CD4-positive, alpha-beta T cell treated with Interleukin-21 for 1 hour (primary cell): ENCODE results near the gene CROCC.
"Not testable (repeated sequence)": the region's sequence is repeated elsewhere in the genome, so short reads cannot be mapped to it uniquely, and the experiment has no call there.

ENCODE experiments used
- DNase-seq: peaks from one replicate; pipeline ENCODE4 v3.0.0-alpha.2; 2020

CROCC gene

DNA sequence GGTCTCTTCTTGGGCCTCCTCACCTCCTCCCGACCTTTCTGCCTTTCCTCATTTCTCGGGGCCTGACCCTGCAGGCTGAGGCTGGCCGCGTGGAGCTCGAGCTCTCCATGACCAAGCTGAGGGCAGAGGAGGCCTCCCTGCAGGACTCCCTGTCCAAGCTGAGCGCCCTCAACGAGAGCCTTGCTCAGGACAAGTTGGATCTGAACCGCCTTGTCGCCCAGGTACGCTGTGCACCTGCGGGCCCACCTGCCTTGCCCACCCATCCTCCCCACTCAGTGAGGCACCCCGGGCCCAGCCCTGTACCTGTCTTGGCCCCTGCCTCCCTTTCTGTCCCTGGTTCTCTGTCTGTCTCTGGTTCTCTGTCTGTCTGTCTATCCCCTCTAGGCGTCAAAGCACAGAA lies 24.5 kb downstream of the CROCC start:
- DNase-seq: not testable (repeated sequence)

DNA sequence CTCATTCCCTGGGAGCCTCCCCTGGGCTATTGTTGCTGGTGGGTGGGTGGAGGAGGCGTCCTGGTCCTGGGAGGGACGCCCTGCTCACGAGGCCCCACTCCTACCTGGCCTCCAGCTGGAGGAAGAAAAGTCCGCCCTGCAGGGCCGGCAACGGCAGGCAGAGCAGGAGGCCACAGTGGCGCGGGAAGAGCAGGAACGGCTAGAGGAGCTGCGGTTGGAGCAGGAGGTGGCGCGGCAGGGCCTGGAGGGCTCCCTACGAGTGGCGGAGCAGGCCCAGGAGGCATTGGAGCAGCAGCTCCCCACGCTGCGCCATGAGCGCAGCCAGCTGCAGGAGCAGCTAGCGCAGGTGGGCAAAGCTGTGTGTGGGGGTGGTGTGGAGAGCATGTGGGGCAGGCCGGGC lies 24.9 kb downstream of the CROCC start:
- no peak for DNase-seq

DNA sequence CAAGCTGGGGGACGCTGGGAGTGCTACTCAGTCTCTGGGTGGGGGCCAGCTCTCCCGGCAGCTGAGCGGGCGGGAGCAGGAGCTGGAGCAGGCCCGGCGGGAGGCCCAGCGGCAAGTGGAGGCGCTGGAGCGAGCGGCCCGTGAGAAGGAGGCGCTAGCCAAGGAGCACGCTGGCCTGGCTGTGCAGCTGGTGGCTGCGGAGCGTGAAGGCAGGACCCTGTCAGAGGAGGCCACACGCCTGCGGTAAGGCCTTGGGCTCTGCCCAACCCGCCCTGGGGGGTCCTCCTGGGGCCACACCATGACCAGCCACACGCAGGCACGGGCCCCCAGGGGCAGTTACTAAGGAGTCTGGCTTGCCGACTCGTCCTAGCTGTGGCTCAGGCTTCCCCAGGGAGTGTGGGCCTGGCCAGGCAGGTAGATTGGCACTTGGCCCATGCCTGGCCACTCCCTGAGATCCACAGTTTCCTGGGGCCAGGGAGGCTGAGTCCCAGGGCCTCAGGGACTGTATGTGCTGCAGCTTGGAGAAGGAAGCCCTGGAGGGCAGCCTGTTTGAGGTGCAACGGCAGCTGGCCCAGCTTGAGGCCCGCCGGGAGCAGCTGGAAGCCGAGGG lies 26.7 kb downstream of the CROCC start:
- not testable (repeated sequence) for DNase-seq

DNA sequence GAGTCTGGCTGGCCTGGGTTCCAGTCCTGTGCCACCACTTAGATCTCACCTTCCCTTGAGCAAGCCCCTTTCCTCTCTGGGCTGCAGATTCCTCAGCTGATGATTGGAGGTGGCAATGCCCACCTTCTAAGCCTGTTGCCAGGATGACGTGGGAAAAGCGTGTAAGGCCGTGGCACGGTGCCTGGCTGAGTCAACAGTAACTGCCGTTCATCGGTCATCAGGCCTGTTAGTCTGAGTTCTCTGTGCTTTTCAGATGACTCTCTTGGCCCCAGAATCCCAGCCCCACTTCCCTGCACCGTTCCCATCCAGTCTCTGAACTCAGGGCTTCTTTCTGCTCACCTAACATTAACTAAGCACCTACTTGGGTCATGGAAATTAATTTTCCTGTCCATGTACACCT lies 27.3 kb downstream of the CROCC start:
- DNase-seq: not testable (repeated sequence)

DNA sequence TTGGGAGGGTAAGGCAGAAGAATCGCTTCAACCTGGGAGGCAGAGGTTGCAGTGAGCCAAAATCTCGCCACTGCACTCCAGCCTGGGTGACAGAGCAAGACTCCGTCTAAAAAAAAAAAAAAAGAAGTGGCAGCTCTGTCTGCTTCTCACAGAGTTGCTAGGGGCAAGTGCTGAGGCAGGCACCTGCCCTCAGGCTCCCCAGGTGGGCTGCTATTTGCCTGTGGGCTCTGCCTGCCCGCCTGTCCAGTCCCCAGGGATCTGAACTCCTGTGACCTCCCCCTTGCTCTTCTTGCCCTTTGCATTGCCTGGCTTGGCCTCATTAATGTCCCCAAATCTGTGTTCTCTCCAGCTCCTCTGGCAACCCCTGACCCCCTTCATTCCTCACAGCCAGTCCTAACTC lies 30.6 kb downstream of the CROCC start:
- DNase-seq: not testable (repeated sequence)

DNA sequence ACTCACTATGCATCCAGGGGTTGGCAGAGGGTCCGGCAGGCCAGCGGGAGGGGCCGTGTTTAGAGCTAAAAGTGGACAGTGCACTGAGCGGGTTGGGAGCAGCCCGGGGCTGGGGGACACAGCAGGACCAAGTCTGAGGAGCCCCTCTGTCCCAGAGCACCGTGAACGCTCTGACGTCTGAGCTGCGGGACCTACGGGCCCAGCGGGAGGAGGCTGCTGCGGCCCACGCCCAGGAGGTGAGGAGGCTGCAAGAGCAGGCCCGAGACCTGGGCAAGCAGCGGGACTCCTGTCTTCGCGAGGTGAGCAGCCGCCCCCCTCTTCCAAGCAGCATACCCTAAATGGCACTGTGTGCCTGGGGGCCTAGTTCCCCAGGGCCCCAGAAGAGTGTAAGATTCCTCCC lies 32.8 kb downstream of the CROCC start:
- no peak for DNase-seq

DNA sequence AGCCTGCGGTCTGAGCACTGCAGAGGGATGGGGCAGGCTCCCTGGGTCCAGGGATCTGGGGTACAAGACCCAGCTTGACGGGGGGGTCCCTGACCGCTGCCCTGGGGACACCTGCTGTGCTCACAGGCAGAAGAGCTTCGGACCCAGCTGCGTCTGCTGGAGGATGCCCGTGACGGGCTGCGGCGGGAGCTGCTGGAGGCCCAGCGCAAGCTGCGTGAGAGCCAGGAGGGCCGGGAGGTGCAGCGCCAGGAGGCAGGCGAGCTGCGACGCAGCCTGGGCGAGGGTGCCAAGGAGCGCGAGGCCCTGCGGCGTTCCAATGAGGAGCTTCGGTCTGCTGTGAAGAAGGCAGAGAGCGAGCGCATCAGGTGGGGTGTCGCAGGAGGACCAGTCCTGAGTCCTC lies 33.5 kb downstream of the CROCC start:
- DNase-seq: no peak

DNA sequence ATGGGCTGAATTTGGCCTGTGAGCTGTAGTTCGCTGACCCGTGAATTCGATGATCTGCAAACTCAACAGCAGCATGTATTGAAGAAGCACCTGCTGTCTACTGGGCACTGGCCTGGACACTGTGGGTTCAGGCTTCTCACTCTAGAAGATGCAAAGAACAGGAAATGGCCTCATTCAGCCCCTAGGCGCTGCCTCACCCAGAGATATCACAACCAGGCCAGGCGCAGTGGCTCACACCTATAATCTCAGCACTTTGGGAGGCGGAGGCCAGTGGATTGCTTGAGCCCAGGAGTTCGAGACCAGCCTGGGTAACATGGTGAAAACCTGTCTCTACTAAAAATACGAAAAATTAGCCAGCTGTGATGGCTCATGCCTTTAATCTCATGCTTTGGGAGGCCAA lies 35.0 kb downstream of the CROCC start:
- DNase-seq: no peak

DNA sequence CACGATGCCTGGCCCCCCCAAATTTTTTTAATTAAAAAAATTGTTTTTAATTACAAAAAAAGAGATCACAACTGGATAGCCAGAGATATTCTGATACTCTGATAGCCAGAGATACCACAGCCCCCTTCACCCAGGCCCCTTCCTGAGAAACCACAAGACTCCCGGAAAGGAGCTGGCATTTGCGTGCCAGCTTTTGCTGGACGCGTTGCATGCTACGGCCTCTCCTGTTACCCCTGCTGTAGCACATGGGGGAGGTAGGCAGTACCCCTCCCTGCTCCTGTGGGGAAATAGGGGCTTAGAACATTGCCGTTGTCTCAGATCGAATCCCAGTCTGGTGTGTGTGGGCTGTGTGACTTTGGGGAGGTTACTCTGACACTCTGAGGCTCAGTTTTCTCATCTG lies 36.0 kb downstream of the CROCC start:
- DNase-seq: no peak

DNA sequence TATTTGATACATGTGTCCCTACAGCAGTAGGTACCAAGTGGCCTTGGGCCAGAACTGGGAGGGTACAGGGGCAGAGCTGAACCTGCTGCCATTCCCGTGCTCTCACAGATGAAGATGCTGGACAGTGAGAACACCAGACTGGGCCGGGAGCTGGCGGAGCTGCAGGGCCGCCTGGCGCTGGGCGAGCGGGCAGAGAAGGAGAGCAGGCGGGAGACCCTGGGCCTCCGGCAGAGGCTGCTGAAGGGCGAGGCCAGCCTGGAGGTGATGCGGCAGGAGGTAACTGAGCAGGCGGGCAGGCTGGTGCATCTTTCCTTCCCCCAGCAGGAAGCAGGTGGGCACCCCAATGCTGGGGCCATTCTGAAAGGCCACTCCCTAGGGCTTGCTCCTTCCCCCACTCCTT lies 36.7 kb downstream of the CROCC start:
- no peak for DNase-seq

DNA sequence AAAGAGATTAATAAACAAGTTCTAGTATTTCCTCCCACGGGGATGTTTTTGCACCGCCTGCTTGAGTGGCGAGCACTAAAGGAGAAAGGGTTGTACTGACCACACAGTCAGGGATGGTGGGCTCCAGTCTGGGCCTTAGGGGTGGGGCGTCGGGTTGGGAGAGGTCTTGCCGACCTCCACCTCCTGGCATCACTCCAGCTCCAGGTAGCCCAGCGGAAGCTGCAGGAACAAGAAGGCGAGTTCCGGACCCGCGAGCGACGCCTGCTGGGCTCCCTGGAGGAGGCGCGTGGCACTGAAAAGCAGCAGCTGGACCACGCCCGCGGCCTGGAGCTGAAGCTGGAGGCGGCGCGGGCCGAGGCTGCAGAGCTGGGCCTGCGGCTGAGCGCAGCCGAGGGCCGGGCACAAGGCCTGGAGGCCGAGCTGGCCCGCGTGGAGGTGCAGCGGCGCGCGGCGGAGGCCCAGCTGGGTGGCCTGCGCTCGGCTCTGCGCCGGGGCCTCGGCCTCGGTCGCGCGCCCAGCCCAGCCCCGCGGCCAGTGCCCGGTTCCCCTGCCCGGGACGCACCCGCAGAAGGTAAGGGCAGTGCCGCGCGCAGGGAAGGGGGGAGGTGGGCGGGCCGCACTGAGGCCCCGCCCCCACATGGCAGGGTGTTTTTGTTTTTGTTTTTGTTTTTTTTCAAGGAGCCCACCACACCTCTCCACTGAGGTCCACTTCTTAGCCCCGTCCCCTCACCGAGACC lies 39.0 kb downstream of the CROCC start:
- DNase-seq: peak; percentile 79

DNA sequence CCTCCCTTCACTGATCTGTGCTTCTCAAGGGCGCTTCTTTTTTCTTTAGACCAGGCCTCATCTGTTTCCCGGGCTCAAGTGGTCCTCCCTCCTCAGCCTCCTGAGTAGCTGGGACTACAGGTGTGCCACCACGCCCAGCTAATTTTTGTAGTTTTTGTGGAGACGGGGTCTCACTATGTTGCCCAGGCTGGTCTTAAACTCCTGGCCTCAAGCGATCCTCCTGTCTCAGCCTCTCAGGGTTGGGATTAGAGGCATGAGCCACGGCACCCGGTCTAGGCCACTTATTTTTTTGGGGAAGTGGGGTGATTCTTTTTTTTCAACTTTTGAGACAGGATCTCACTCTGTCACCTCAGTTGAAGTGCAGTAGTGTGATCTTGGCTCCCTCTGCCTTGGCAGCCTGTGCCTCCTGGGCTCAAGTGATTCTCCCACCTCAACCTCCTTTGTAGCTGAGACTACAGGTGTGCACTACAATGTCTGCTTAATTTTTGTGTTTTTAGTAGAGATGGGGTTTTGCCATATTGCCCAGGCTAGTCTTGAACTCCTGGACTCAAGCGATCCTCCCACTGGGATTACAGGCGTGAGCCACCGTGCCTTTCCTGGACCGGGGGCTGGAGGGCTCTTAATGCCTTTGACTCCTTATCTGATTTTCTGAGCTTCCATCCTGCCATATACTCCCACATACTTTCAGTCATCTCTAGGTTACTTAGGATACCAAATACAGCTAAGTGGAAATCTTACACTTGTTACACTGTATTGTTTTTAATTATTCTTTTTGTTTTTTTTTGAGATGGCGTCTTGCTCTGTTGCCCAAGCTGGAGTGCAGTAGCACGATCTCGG lies 39.8 kb downstream of the CROCC start:
- DNase-seq: no peak

DNA sequence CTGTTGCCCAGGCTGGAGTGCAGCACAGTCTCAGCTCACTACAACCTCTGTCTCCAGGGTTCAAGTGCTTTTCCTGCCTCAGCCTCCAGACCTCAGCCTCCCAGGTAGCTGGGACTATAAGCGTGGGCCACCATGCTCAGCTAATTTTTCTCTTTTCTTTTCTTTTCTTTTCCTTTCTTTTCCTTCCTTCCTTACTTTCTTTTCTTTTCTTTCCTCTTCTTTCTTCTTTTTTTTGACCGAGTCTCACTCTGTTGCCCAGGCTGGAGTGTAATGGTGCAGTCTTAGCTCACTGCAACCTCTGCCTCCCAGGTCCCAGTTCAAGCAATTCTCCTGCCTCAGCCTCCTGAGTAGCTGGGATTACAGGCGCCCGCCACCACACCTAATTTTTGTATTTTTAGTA lies 42.4 kb downstream of the CROCC start:
- DNase-seq: not testable (repeated sequence)

DNA sequence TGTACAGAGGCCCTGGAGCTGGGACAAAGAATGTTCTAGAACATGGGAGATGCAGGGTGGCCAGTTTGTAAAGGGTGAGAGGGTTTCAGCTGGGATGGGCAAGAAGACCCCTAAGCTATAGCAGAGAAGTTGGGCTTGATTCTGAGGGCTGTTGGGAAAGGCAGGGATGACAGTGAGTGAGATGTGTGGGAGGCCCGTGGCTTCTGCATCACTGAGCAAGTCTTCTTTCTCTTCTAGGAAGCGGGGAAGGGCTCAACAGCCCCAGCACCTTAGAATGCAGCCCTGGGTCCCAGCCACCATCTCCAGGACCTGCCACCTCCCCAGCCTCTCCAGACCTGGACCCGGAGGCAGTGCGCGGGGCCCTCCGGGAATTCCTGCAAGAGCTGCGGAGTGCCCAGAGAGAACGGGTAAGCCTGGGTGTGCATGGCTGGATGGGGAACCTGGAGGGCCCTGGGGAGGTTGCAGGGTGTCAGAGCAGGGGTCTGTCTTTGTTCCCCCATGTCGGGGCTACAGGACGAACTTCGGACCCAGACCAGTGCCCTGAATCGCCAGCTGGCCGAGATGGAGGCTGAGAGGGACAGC lies 43.8 kb downstream of the CROCC start:
- DNase-seq: no peak

DNA sequence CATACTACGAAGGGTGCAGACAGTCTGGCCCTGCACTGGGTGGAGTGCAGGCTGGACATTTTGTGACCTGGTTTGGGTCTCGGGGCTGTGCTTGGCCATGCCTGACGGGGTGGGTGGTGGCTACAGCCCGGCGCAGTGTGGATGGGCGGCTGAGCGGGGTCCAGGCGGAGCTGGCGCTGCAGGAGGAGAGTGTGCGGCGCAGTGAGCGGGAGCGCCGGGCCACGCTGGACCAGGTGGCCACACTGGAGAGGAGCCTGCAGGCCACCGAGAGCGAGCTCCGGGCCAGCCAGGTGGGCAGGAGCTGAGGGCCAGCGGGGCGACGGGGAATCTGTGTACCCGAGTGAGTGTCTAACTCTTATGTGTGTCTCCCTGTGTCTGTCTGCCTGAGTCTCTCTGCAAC lies 44.6 kb downstream of the CROCC start:
- DNase-seq: no peak

DNA sequence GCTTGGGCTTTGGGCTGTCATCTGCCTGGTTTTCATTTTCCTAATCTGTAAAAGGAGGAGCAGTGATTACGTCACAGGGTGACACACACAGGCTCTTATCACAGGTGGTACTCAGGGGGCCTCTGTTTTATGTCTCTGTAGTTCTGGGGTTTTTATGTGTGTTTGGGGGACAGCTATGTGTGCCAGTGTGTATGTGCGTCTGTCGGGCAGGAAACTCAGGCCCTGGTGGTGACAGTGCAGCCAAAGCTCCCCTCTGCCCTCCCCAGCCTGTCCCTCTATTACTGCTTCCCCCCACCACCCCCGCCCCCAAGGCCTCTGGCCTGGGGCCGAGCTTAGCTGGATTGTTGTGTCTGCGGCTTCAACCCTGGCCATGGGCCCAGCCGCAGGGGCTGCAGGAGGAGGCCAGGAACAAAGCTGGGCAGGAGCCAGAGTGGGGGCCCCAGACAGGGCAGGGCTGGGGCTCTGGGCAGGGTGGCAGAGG lies 45.4 kb downstream of the CROCC start:
- no peak for DNase-seq

DNA sequence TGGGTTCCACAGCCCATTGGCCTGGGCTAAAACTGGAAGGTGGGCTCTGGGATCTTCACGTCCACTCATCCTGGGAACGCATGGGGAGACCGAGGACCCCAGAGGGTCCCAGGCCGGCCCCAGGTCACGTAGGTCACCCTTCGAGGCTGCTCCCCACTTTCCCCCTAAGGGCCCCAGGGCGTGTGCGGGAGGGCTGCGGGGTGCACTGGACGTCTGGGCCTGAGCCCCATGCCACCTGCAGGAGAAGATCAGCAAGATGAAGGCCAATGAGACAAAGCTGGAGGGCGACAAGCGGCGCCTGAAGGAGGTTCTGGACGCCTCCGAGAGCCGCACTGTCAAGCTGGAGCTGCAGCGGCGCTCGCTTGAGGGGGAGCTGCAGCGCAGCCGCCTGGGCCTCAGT lies 46.2 kb downstream of the CROCC start:
- DNase-seq: no peak

DNA sequence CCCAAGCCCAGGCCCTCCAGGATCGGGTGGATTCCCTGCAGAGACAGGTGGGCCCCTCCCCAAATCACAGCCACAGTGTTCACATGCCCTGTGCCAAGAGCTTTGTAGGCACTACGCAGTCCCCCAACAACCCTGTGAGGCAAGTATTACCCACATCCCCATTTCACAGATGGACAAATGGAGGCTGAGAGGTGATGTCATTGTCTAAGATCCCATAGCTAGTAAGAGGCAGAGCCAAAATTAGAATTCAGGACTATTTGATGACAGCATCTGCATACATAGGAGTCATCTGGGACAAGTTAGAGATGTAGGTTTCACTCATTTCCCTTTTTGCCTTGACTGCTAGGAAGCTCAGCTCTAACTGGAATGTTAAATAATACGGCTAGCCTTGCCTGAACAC lies 46.6 kb downstream of the CROCC start:
- DNase-seq: no peak

DNA sequence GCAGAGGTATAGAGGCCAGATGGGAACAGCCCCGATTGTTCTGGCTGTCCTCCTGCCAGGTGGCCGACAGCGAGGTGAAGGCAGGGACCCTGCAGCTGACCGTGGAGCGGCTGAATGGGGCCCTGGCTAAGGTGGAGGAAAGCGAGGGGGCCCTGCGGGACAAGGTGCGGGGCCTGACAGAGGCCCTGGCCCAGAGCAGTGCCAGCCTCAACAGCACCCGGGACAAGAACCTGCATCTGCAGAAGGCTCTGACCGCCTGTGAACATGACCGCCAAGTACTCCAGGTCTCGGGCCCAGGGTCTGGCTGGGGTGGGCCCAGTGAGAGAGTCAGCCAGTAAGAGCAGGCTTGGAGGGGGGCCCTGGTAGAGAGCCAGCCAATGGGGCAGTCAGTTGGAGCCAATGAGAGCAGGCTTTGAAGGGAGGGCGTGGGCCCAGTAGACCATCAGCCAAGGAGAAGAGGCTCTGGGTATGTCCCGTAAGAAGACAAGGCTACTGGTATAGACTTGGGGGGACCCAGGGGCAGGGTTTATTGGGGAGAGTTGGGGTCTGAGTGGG lies 47.4 kb downstream of the CROCC start:
- DNase-seq: no peak

DNA sequence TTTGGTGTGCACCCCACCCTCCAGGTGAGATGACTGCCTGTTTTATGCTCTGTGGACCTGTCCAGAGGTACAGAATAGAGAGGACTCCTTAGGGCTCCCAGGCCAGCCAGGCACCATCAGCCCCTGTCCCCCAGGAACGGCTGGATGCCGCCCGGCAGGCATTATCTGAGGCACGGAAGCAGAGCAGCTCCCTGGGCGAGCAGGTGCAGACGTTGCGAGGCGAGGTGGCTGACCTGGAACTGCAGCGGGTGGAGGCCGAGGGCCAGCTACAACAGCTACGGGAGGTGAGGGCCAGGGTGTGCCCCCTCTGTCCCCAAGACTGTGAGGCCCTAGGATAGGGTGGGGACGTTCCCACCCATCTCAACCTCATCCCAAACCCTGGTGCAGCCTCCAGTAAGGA lies 47.9 kb downstream of the CROCC start:
- DNase-seq: no peak

DNA sequence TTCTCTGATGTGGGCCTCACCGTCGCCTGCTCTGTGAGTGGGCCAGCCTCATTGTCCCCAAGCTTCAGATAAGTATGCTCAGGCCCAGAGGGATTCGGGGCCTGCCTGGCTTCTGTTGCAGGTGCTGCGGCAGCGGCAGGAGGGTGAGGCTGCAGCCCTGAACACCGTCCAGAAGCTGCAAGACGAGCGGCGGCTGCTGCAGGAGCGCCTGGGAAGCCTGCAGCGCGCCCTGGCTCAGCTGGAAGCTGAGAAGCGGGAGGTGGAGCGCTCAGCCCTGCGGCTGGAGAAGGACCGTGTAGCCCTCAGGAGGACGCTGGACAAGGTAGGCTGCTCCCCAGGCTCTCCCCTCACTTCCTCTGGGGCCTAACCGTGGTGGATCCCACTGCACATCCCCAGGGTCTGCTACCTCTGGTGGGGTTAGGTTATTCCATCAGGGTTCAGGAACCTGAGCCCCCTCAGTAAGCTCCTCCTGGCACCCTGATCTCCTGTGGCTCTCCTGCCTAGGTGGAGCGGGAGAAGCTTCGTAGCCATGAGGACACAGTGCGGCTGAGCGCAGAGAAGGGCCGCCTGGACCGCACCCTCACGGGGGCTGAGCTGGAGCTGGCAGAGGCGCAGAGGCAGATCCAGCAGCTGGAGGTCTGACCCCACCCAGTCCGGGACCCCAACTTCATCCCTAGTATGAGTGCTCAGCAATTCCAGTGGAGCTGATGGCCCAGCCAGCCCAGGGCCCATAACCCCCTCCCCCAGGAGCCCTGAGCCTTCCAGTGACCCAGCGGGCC lies 48.6 kb downstream of the CROCC start:
- no peak for DNase-seq
